ENCODE measurements around the gene RPE65. TPM values are rescaled to one million over a fixed set of nuclear protein-coding genes. Genes with fewer than 3 reads are reported as not detected.

RPE65 gene
- total RNA-seq, 1 experiment from 2014 or later: not detected

GRCh38 chr1:68429233-68429808 lies 20.4 kb downstream of the RPE65 start:
- Mint-ChIP-seq H3K27me3 (ENCODE audit: low read depth) (no peaks in the 10 kb centered on the region), H3K9me3 (no peaks in the 10 kb centered on the region), H3K36me3 (no peaks in the 10 kb centered on the region), H3K4me1 (no peaks in the 10 kb centered on the region), H3K4me3 (no peak overlapping the region), H3K27ac (no peak overlapping the region)
- TF ChIP-seq ZSCAN18 (CRISPR knock-in tag; IDR thresholded peaks at IDR 0.05): no peak
- ChIA-PET POLR2A (no interaction called here), CTCF (no interaction called here)
- no peak for ATAC-seq
- no peak for DNase-seq (ENCODE audit: low spot score)

GRCh38 chr1:68426594-68426993 lies 23.2 kb downstream of the RPE65 start:
- Mint-ChIP-seq H3K36me3 (no peaks in the 10 kb centered on the region), H3K9me3 (no peaks in the 10 kb centered on the region), H3K27me3 (ENCODE audit: low read depth) (no peaks in the 10 kb centered on the region), H3K4me3 (no peak overlapping the region), H3K4me1 (no peaks in the 10 kb centered on the region), H3K27ac (no peak overlapping the region)
- ATAC-seq (no peak), DNase-seq (ENCODE audit: low spot score) (no peak)
- ChIA-PET CTCF (no interaction called here), POLR2A (no interaction called here)
- no peak for TF ChIP-seq JAZF1 (CRISPR knock-in tag; IDR thresholded peaks at IDR 0.05)
- no peak for TF ChIP-seq ZBTB21 (CRISPR knock-in tag; IDR thresholded peaks at IDR 0.05; ENCODE audit: borderline replicate concordance)
- no peak for TF ChIP-seq RELA (CRISPR knock-in tag; IDR thresholded peaks at IDR 0.05; ENCODE audit: borderline replicate concordance)
- TF ChIP-seq USF2 (CRISPR knock-in tag; IDR thresholded peaks at IDR 0.05): no peak
- TF ChIP-seq ZNF138 (CRISPR knock-in tag; conservative IDR thresholded peaks at IDR 0.05): no peak
- TF ChIP-seq EMX1 (CRISPR knock-in tag; IDR thresholded peaks at IDR 0.05): no peak
- TF ChIP-seq ZNF416 (CRISPR knock-in tag; IDR thresholded peaks at IDR 0.05): no peak
- TF ChIP-seq FOXP1 (CRISPR knock-in tag; IDR thresholded peaks at IDR 0.05; ENCODE audit: borderline replicate concordance): no peak
- TF ChIP-seq, protein P1, sequence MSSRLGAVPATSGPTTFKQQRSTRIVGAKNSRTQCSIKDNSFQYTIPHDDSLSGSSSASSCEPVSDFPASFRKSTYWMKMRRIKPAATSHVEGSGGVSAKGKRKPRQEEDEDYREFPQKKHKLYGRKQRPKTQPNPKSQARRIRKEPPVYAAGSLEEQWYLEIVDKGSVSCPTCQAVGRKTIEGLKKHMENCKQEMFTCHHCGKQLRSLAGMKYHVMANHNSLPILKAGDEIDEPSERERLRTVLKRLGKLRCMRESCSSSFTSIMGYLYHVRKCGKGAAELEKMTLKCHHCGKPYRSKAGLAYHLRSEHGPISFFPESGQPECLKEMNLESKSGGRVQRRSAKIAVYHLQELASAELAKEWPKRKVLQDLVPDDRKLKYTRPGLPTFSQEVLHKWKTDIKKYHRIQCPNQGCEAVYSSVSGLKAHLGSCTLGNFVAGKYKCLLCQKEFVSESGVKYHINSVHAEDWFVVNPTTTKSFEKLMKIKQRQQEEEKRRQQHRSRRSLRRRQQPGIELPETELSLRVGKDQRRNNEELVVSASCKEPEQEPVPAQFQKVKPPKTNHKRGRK (CRISPR knock-in tag; IDR thresholded peaks at IDR 0.05; ENCODE audit: borderline replicate concordance): no peak
- TF ChIP-seq TEAD4 (CRISPR knock-in tag; IDR thresholded peaks at IDR 0.05): no peak
- no peak for TF ChIP-seq ZNF396 (CRISPR knock-in tag; IDR thresholded peaks at IDR 0.05; ENCODE audit: borderline replicate concordance)
- TF ChIP-seq AFF4 (CRISPR knock-in tag; IDR thresholded peaks at IDR 0.05; ENCODE audit: borderline replicate concordance): no peak
- TF ChIP-seq GABPB1 (CRISPR knock-in tag; IDR thresholded peaks at IDR 0.05): no peak
- TF ChIP-seq, protein P2, sequence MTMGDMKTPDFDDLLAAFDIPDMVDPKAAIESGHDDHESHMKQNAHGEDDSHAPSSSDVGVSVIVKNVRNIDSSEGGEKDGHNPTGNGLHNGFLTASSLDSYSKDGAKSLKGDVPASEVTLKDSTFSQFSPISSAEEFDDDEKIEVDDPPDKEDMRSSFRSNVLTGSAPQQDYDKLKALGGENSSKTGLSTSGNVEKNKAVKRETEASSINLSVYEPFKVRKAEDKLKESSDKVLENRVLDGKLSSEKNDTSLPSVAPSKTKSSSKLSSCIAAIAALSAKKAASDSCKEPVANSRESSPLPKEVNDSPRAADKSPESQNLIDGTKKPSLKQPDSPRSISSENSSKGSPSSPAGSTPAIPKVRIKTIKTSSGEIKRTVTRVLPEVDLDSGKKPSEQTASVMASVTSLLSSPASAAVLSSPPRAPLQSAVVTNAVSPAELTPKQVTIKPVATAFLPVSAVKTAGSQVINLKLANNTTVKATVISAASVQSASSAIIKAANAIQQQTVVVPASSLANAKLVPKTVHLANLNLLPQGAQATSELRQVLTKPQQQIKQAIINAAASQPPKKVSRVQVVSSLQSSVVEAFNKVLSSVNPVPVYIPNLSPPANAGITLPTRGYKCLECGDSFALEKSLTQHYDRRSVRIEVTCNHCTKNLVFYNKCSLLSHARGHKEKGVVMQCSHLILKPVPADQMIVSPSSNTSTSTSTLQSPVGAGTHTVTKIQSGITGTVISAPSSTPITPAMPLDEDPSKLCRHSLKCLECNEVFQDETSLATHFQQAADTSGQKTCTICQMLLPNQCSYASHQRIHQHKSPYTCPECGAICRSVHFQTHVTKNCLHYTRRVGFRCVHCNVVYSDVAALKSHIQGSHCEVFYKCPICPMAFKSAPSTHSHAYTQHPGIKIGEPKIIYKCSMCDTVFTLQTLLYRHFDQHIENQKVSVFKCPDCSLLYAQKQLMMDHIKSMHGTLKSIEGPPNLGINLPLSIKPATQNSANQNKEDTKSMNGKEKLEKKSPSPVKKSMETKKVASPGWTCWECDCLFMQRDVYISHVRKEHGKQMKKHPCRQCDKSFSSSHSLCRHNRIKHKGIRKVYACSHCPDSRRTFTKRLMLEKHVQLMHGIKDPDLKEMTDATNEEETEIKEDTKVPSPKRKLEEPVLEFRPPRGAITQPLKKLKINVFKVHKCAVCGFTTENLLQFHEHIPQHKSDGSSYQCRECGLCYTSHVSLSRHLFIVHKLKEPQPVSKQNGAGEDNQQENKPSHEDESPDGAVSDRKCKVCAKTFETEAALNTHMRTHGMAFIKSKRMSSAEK (CRISPR knock-in tag; IDR thresholded peaks at IDR 0.05; ENCODE audit: borderline replicate concordance): no peak
- TF ChIP-seq SP1 (CRISPR knock-in tag; conservative IDR thresholded peaks at IDR 0.05): no peak

Measured in WTC11 (cell line).